ENCODE data around the gene SORCS3.

The SORCS3 gene

DNA sequence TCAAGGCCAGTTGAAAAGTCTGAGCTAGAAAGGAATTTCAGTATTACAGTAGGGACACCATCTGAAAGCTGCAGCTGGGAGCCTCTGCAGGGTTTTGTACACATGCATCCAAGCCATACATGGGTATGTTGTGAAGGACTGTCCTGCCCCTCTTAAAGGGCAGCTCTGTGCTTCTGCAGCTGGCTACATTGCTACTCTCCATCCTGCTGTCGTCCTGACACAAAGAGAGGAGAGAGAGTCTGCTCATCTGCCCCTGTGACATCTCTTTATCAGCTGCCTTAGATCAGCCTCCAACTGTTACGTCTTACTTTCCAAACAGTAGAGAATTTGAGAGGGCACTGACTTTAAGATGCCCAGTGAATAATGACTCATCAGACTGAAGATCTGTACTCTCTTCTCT, 602.7 kb downstream of the SORCS3 start:
- in situ Hi-C loops (cut with HindIII; ENCODE audit: low sequenced_read_pairs), result no loop called here

DNA sequence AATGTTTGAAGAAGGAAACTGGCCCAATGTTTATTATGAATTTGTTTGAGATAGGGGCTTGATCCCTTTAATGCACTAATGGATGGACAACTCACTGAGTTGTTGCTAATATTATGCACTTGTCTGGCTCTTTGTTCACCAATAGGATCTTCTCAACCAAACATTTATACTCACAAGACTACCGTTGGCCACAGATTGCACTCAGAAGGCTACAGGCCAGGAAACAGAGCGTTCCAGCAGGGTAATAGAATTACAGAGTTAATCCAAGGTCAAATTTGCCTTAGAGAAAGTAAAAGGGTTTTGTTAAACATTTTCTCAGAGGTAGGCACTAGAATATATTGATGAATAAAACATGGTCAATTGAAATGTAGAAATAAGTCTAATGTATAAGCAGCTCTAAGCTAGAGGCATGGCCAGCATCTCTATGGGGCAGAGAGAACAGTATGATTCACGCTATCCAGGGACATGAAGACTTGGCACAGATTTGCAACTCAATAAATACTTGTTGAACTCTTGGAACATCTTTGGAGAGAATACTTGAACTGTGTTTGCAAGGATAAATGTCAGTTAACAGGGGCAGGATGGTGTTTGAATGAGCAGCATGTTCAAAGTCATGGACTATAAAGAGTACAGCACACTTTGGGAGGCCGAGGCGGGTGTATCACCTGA, 606.9 kb downstream of the SORCS3 start:
- in situ Hi-C loops (cut with HindIII; ENCODE audit: low sequenced_read_pairs), result no loop called here

DNA sequence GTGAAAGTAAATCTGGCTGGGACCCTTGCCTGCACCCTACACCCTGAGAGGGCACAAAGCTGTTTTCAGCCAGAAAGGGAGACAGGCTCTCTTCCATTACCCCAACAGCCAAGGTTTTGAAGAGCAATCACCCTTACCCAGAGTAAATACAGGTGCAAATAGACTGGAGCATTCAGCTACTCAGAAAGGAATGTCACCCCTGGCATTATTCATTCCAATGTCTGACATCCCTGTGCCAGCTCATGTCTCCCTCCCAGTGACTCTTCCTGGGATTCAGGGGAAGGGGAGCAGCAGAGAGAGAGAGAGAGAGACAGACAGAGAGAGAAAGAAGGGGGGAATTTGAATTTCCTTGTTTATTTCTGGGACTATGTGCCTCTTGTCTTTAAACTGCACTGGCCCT, 611.8 kb downstream of the SORCS3 start:
- in situ Hi-C loops (cut with HindIII; ENCODE audit: low sequenced_read_pairs), result no loop called here

DNA sequence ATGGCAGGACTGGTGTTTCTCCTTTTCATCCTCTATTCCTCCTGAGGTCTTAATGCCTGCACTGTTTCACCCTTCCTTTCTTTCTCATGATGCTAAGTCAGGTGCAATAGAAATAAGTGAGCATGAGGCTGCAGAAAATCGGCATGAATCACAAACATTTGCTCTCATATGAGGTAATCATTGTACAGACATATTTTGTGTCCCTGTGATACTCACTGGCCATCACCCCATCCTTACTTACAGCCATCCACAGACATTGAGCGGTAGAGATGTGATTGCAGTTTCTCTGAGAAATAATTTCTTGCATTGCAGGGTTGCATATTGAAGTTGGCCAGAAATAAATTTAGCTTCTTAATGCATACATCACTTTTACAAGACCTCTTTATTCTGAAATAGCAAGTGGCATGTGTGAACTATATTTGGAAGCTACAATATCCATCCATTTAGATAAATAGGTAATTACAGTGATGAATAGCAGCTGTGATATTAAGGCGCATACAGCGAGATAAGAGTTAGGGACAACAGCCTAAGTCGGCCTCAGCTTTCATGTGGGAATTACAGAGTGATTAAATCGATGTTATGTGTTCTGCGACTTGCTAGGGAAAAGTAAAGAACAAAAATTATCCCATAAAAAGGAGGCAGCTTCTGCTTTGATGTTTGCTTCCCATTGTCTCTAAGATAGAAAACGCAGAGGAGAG, 612.6 kb downstream of the SORCS3 start:
- in situ Hi-C loops (cut with HindIII; ENCODE audit: low sequenced_read_pairs), result no loop called here

DNA sequence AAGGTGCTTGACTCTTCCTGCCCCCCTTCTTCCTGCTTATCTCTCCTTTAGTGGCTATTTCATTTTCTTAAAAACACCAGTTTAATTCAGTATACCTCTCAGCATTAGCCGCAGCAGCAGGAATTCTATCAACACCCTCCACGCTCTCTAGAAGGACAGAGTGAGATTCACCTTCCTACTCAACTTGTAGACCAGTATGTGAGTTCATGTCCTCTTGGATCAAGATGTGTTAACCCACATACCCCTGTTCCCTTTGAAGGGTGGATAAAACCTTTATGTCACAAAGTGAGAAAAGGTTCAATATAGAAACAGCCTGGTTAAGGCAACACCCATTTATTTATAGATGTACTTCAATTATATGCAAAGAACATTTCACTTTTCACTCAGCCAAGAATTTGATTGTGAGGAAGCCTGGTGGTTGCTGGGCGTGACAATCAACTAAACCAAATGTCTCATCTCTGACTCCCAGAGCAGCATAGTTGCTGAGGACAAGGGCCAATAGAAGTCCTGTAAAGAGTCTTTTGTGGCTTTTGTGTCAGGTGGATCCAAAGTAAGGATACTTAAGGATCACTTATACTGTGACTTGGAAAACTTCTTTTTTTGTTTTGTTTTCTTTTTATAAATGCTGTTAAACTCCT, 617.1 kb downstream of the SORCS3 start:
- in situ Hi-C loops (cut with HindIII; ENCODE audit: low sequenced_read_pairs), result no loop called here

DNA sequence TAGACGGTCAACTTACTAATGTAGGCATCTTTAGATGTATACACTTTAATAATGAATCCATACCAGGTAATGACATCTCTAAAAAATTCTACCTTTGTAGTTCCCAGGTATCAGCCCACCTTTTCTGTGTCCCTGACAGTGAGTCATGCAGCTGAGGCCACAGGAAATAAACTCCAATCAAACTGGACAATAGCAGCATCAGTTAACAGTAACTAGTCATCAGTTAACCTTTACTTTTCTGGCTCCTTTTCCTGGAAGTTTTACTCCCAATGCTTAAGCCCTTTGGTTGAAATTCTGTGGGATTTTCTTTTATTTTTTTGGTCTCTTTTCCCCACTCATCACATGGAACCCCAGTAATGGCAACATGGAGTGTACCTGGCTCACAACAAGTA, 617.6 kb downstream of the SORCS3 start:
- in situ Hi-C loops (cut with HindIII; ENCODE audit: low sequenced_read_pairs), result no loop called here

DNA sequence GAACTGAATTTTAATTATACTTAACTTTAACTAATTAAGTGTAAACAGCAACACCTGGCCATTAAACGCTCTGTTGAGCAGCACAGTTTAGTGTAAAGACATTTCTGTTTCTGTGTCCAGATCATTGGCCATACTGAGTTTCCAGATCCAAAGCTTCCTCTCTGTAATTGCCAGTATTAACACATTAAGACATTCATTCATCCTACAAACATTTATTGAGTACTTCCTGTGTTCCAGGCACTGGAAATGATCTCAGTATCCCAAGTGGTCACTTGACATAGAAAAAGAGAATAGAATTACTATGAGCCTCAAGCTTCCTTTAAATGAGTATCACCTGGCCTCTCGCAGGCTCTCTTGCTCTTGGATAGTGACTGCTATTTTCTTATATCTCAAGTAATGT, 618.1 kb downstream of the SORCS3 start:
- in situ Hi-C loops (cut with HindIII; ENCODE audit: low sequenced_read_pairs), result no loop called here

DNA sequence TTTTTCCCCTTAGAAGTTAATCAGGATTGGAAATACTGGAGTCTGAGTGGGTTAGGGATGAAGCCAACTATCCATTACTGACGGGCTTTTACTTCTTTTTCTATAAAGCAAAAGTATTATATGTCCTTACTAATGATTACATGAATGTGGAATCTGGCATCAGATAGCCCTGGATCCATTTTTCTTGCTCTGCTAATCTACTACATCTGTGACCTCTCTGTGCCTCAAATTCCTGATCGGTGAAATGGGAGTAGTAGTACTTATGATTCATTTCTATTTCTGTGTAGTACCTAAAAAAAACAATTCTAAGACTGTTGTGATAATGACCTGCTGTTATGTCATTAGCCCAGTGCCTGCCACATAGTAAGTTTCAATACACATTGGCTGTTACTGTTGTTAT, 621.6 kb downstream of the SORCS3 start:
- in situ Hi-C loops (cut with HindIII; ENCODE audit: low sequenced_read_pairs), result no loop called here

DNA sequence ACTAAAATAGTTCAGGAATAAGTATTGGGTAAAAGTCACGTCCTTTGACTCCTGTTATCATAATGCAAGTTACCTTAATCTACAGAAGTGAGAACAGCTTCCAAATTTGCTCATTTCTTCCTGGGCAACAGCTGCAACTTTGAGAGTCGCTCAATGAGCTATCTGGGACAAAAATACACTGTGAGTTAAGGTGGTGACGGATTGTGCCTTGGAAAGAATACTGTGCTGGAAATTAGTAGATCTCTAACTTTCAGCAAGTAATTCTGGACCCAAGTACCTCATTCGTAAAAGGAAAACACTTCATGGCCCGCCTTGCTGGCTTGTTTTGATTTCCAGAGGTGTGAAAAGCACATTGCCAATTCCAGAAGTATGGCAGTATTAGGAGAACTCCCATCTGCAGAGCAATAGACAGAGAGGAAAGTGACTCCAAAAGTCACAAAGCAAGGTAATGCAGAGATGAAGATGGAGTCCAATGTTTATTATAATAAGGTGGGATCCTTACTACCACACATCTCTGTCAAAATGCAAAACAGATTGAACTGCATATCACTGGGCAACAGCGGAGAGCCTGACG, 626.0 kb downstream of the SORCS3 start:
- in situ Hi-C loops (cut with HindIII; ENCODE audit: low sequenced_read_pairs), result no loop called here

DNA sequence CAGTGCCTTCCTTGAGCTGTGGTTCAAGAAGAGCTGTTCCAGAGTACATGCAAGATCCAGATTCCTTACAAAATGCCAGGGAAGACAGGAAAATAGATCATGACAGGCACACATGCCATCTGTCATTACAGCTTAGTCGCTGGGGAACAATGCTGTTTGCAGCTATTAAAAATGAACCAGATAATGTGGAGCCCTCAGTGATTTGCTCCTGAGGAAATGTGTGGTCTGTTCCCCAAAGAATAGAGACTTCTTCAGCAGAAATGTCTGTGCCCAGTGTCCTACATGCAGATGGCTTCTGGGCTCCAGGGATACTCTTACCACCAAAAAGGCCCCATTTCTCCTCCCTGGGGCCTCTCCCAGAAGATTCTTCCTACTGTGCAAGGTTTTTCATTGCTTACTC, 627.9 kb downstream of the SORCS3 start:
- in situ Hi-C loops (cut with HindIII; ENCODE audit: low sequenced_read_pairs), result no loop called here

DNA sequence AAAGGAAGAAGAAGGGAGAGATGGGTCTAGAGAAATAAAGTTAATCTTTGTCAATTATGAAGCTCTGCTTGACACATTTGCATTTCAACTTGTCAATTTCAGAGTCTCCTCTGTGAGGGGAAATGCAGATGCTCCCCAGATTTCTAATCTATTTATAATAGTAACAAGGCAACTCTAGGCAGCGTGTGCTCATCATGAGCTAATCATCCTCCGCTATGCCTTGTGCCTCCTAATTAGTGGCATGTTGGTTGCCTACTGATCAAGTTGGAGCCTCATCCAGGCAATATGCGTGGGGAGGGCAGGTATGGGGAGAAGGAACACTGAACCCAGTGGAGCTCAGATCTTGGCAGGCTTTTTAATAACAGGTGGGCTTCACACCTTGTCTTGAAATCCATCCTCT, 628.6 kb downstream of the SORCS3 start:
- in situ Hi-C loops (cut with HindIII; ENCODE audit: low sequenced_read_pairs), result no loop called here

DNA sequence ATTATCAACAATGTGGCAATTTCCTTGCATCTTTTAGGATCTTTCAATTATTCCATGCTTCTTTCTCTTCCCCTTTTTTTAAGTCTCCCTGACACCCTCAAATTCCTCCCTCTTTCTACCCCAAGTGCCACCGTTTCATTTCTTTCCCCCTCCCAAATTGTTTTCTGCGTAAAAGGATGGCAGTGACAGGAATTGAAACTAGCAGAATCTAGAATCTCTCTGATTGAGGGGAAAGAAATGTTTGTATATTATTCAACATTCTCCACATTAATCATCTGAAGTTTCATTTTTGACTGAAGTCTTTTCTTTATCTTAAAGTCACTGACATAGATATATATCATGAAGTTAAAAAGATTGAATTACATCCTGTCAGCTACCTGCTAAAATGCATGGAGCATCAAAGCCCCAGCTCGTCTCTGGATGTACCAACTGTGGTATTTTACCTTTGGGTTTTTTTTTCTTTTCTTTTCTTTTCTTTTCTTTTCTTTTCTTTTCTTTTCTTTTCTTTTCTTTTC, 633.5 kb downstream of the SORCS3 start:
- in situ Hi-C loops (cut with HindIII; ENCODE audit: low sequenced_read_pairs), result no loop called here

DNA sequence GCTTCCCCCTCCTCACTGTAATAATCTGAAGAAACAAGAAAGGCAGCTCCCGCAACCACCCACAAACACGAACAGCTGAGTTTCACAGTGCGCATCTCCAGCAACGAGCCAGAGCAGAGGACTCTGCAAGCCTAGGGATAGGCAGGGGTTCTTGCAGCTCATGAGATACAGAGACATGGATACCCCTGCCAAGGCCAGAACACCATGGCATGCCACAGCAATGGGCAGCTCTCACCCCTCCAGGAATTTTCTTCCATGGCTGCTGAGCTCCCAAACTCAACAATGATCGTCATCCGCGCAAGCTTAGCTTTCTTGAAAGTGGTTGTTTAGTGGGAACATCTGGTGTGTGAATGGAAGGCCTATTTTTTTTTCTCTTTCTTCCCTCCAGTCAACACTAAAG, 637.3 kb downstream of the SORCS3 start:
- in situ Hi-C loops (cut with HindIII; ENCODE audit: low sequenced_read_pairs), result no loop called here

DNA sequence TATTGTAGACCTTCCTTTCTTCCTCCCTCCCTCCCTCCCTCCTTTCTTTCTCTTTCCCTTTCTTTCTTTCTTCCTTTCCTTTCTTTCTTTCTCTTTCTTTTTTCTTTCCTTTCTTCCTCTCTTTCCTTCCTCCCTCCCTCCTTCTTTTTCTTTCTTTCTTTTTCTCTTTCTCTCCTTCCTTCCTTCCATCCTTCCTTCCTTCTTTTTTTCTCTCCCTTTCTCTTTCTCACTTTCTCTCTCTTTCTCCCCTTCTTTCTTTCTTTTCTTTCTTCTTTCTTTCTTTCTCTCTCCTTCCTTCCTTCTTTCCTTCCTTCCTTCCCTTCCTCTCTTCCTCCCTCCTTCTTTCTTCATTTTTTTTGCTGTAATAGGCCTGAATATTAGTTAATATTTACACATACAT, 638.0 kb downstream of the SORCS3 start:
- in situ Hi-C loops (cut with HindIII; ENCODE audit: low sequenced_read_pairs), result no loop called here

DNA sequence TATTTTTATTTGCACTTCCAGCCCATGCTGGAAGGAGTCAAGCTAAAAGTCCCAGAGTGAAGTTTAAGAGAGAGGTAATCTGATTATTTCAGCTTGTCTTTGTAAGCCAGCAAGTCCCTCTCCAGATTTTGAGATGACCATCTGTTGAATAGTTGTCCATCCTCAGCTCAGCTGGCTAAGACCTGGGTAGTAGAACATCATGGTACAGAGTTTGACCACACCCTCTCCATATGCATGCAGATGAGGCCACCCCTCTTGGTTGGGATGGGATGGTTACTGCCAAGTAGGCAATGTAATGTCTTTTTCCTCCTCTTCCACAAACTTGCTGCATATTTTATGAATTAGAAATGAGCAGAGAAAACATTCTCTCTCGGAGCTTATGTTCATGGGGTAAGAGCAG, 639.8 kb downstream of the SORCS3 start:
- in situ Hi-C loops (cut with HindIII; ENCODE audit: low sequenced_read_pairs), result no loop called here

DNA sequence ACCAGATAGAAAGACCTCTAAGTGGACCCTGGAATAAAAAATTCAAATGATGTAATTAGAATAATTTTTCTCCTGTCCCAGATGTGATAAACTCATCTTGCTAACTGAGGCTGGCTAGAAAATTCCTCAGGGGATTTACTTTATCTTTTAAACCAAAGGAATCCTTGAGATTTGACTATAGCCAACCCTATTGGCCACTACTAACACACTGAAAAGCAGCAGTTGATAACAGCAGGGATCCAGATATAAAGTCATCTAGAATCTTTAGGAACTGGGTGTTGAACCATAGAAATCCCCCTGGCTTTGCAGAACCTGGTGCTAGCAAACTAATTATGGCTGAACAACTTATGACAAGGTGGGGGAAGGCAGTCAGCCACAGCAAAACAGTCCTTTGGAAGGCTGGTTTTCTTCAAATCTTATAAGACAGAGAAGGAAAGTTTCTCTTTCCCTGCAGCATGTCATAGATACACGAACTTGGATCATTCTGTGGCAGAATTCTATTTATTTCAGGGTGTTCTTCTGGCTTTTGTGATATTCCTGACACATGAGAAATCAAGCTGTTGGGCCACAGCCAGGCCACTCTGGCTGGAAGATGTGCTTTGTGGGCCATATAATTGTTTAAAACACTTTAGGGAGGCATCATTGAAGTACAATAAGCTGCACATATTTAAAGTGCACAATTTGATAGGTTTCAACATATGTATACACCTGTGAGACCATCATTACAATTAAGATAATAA, 643.6 kb downstream of the SORCS3 start:
- in situ Hi-C loops (cut with HindIII; ENCODE audit: low sequenced_read_pairs), result no loop called here

DNA sequence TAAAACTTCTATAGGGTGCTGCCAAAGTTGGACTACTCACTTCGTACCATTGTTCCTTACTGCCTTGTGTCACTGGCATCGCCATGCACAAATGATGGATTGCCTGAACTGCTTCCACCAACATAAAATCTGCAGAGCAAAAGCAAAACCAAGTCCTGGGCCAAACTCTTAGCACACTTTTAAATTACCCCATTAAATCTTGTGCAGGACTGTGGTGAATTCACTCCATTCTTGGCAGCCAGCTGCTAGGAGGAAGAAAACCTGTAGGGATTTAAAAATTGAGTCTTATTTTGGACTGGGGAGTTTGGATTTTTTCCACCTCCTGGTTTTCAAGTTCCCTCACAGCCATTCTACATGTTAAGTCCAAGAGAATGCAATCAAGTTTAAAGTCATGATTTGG, 646.9 kb downstream of the SORCS3 start:
- in situ Hi-C loops (cut with HindIII; ENCODE audit: low sequenced_read_pairs), result no loop called here

DNA sequence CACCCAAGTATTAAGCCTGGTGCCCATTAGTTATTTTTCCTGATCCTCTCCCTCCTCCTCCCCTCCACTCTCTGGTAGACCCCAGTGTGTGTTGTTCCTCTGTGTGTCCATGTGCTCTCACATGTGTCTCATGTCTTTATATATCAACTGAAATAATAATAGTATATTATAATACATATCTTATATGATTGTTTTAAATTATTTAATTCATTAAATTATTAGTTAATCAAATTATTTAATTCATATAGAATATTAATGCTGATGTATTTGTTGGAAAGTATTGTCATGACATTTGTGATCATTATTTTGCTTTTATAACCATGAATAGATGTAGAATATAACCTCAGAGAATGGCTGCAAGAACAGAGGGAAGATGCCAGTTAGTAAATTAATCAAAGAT, 647.5 kb downstream of the SORCS3 start:
- in situ Hi-C loops (cut with HindIII; ENCODE audit: low sequenced_read_pairs), result no loop called here

DNA sequence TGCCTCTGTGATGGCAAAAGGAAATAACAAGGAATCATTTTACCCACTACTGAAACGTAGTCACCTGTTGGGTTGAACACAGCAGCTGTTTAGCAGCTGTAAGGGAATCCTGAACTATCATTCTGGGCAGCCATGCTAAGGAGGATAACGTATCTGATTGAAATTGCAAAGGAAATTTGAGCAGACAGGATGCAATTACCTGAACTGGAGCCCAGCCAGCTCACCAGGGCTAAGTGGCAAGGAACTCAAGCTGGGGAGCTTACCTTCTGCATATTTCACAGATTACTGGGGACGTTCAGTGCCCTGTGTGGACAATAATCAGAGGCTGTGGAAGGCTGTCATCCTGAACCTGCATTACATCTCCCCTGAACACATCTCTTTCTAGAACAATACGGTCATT, 650.5 kb downstream of the SORCS3 start:
- in situ Hi-C loops (cut with HindIII; ENCODE audit: low sequenced_read_pairs), result no loop called here

DNA sequence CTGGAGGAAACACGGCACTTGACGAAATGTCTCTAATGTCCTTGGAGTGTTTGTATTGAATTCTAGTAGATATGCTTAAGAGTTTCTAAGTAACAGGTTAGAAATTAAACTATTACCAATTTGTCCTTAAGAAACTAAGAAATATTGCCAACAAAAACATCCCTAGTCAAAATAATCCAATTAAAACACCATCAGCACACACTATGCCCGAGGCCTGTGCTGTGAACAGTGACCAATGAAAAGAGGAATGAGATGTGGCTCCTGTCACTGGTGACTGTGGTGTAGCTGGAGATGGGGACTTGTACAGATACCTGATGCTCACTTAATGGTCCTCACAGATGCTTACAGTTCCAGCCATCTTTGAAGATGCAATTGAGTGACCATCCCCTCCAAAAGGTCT, 651.1 kb downstream of the SORCS3 start:
- in situ Hi-C loops (cut with HindIII; ENCODE audit: low sequenced_read_pairs), result no loop called here

Data from endothelial cell of hepatic sinusoid (primary cell).